Measurements from ENCODE around the gene ITGA3. TPM values are rescaled to one million over a fixed set of nuclear protein-coding genes. Genes with fewer than 3 reads are reported as not detected.
A peak's percentile ranks its signal among the peaks of the same experiment; 100 is the strongest.

ITGA3 gene
- polyA plus RNA-seq, 1 experiment: 39.9 TPM

GRCh38 chr17:50133028-50133768 is 77.3 kb downstream of the ITGA3 start:
- TF ChIP-seq CTCF (IDR thresholded peaks at IDR 0.05; ENCODE audit: low read depth, low read length): no peak
- peak overlapping the region; percentile 57 for H3K27ac ChIP-seq (ENCODE audit: low read depth, low read length)
- H3K4me3 ChIP-seq (ENCODE audit: low read depth, low read length): no peak overlapping the region
- no peaks in the 10 kb centered on the region for H3K27me3 ChIP-seq (ENCODE audit: control insufficient read depth, insufficient read depth, low read length)
- ChIA-PET CTCF (interaction anchor here (1.0 to 2.1 kb wide), 4 partner anchors 18 to 39 kb away, joined by 3 to 8 read pairs (median 5); partner anchors contain the start of gene PDK2), POLR2A (interaction anchor here (1.1 kb wide), 2 partner anchors 19 to 26 kb away, joined by 4 to 6 read pairs; no protein-coding TSS in a partner anchor)
- H3K9me3 ChIP-seq (ENCODE audit: control insufficient read depth, insufficient read depth, low read length): no peaks in the 10 kb centered on the region; the same call in 1 of the 2 replicates
- DNase-seq (ENCODE audit: low read depth, low spot score): no peak

GRCh38 chr17:50133769-50134099 is 77.8 kb downstream of the ITGA3 start:
- no peak overlapping the region for H3K4me3 ChIP-seq (ENCODE audit: low read depth, low read length)
- peak overlapping the region; percentile 57 for H3K27ac ChIP-seq (ENCODE audit: low read depth, low read length)
- DNase-seq (ENCODE audit: low read depth, low spot score): no peak
- no peaks in the 10 kb centered on the region; the same call in 1 of the 2 replicates for H3K9me3 ChIP-seq (ENCODE audit: control insufficient read depth, insufficient read depth, low read length)
- TF ChIP-seq CTCF (IDR thresholded peaks at IDR 0.05; ENCODE audit: low read depth, low read length): no peak
- POLR2A ChIA-PET: interaction anchor here (0.6 to 1.1 kb wide), 2 partner anchors 25 to 26 kb away, joined by 4 to 8 read pairs; no protein-coding TSS in a partner anchor
- H3K27me3 ChIP-seq (ENCODE audit: control insufficient read depth, insufficient read depth, low read length): no peaks in the 10 kb centered on the region
- CTCF ChIA-PET: interaction anchor here (1.0 to 2.1 kb wide), 3 partner anchors 19 to 39 kb away, joined by 4 to 8 read pairs (median 6); partner anchors contain the start of gene PDK2

- ChIA-PET POLR2A (interaction anchor here (0.6 kb wide), 1 partner anchor 24 kb away, joined by 8 read pairs; no protein-coding TSS in a partner anchor), CTCF (interaction anchor here (0.5 to 1.0 kb wide), 2 partner anchors 27 to 40 kb away, joined by 4 to 5 read pairs; no protein-coding TSS in a partner anchor)
- H3K9me3 ChIP-seq (ENCODE audit: control insufficient read depth, insufficient read depth, low read length): no peaks in the 10 kb centered on the region; the same call in 1 of the 2 replicates
- no peak overlapping the region for H3K27ac ChIP-seq (ENCODE audit: low read depth, low read length)
- DNase-seq (ENCODE audit: low read depth, low spot score): no peak
- TF ChIP-seq CTCF (IDR thresholded peaks at IDR 0.05; ENCODE audit: low read depth, low read length): no peak; the same call in 1 of the 2 replicates
- no peaks in the 10 kb centered on the region for H3K27me3 ChIP-seq (ENCODE audit: control insufficient read depth, insufficient read depth, low read length)
- no peak overlapping the region for H3K4me3 ChIP-seq (ENCODE audit: low read depth, low read length)
Observed at GRCh38 chr17:50134206-50135110, 78.5 kb downstream of the ITGA3 start.

GRCh38 chr17:50135316-50136095 is 79.6 kb downstream of the ITGA3 start:
- no peak overlapping the region for H3K27ac ChIP-seq (ENCODE audit: low read depth, low read length)
- peaks cover 6% of the 10 kb centered on the region for H3K9me3 ChIP-seq (ENCODE audit: control insufficient read depth, insufficient read depth, low read length)
- H3K27me3 ChIP-seq (ENCODE audit: control insufficient read depth, insufficient read depth, low read length): no peaks in the 10 kb centered on the region
- ChIA-PET POLR2A (interaction anchor here (1.0 kb wide), 1 partner anchor 17 kb away, joined by 3 read pairs; no protein-coding TSS in a partner anchor), CTCF (no interaction called here)
- no peak overlapping the region for H3K4me3 ChIP-seq (ENCODE audit: low read depth, low read length)
- no peak for TF ChIP-seq CTCF (IDR thresholded peaks at IDR 0.05; ENCODE audit: low read depth, low read length)
- no peak for DNase-seq (ENCODE audit: low read depth, low spot score)
